GM10847 (cell line): ENCODE results near the gene DNM1.

Source experiments
- POLR2A ChIP-seq: IDR thresholded peaks from 2 replicates; pipeline ENCODE4 v1.6.1; 2011; ENCODE audit not compliant: insufficient read length; ENCODE audit errors: extremely low read depth

The DNM1 gene

GRCh38 chr9:128169492-128169891 is 33.7 kb upstream of the DNM1 start:
- TF ChIP-seq POLR2A = no peak

GRCh38 chr9:128169925-128170324 is 33.3 kb upstream of the DNM1 start:
- TF ChIP-seq POLR2A = no peak

- no peak for TF ChIP-seq POLR2A
Observed at GRCh38 chr9:128174062-128174461, 29.1 kb upstream of the DNM1 start.

GRCh38 chr9:128175102-128175563 is 28.0 kb upstream of the DNM1 start:
- TF ChIP-seq POLR2A = no peak

- no peak for TF ChIP-seq POLR2A
Observed at GRCh38 chr9:128175726-128176125, 27.5 kb upstream of the DNM1 start.

GRCh38 chr9:128178806-128179431 is 24.3 kb upstream of the DNM1 start:
- no peak for TF ChIP-seq POLR2A

DNA sequence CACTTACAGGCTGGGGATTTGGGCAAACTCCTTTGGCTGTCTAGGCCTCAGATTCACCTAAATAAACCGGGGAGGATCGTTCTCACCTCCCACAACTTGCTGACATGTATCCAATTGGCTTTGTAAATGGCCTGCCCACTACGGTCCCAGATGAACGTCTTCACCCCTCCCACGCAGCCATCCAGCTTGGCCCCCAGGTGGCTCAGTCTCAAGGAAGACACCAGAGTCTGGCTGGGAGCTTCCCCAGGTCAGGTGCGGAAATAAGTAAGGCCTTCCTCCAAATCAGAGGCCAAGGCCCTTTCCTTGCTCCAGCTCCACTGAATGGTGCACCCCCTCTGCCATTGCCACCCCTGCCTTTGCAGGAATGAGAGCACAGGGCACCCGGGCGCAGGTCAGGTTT is 23.2 kb upstream of the DNM1 start:
- TF ChIP-seq POLR2A = no peak

- no peak for TF ChIP-seq POLR2A
Observed at GRCh38 chr9:128180447-128180846, 22.7 kb upstream of the DNM1 start.

GRCh38 chr9:128182893-128183588 is 20.1 kb upstream of the DNM1 start:
- no peak for TF ChIP-seq POLR2A

DNA sequence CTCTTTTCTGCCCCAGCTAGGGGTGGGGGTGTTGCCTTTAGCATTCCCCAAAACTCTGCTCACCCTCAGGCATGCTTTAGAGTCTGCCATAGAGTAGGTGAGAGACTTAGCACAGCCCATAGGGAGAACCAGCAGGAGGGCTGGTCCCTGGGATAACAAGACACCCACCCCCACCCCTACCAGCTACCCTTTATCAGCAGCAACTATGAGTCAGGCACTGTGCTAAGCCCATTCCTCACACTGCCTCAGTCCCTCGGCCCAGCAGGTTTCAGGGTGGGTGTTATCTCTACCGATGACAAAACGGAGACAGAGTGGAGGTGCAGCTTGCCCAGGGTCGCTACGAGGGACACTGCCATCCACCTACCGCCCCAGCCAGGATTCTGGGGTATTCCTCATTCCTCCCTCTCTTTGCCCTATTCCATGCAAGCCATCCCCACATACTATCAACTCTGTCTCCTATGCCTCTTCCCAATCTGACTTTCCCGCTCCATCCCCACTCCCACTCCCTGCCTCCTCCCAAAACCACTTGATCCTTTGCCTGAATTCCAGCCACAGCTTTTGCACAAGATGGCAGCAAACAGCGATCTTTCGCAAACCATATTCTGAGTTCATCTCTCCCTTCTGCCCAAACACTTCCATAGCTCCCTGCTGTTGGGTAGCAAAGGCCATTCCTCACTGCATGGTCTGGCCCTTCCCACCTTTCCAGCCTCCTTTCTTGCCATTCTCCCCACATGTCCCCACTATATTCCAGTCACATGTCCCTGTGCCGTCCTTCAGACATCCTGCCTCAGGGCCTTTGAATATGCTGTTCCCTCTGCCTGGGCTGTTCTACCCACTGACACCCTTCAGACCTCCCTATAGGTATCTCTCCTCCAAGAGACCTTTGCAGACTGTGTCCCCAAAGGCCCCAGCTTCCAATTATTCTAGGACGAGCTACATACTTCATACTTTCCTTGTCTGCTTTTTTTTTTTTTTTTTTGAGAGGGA is 16.9 kb upstream of the DNM1 start:
- TF ChIP-seq POLR2A = no peak

GRCh38 chr9:128187361-128187760 is 15.8 kb upstream of the DNM1 start:
- no peak for TF ChIP-seq POLR2A

DNA sequence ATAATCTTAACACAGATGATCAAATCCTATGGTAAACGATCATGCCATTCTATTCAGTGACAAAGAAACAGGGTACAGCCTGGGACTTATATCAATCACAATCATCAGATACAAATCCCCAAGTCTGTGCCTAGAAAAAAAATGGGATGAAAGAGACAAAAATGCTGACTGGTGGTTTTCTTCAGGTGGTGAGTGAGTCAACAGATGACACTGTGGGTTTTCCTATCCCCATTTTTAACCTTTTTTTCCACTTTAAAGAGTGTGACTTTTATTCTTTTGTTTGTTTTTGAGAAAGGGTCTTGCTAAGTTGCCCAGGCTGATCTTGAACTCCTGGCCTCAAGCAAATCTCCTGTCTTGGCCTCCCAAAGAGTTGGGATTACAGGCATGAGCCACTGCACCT is 15.0 kb upstream of the DNM1 start:
- TF ChIP-seq POLR2A = no peak

- no peak for TF ChIP-seq POLR2A
Observed at GRCh38 chr9:128190013-128190412, 13.2 kb upstream of the DNM1 start.

DNA sequence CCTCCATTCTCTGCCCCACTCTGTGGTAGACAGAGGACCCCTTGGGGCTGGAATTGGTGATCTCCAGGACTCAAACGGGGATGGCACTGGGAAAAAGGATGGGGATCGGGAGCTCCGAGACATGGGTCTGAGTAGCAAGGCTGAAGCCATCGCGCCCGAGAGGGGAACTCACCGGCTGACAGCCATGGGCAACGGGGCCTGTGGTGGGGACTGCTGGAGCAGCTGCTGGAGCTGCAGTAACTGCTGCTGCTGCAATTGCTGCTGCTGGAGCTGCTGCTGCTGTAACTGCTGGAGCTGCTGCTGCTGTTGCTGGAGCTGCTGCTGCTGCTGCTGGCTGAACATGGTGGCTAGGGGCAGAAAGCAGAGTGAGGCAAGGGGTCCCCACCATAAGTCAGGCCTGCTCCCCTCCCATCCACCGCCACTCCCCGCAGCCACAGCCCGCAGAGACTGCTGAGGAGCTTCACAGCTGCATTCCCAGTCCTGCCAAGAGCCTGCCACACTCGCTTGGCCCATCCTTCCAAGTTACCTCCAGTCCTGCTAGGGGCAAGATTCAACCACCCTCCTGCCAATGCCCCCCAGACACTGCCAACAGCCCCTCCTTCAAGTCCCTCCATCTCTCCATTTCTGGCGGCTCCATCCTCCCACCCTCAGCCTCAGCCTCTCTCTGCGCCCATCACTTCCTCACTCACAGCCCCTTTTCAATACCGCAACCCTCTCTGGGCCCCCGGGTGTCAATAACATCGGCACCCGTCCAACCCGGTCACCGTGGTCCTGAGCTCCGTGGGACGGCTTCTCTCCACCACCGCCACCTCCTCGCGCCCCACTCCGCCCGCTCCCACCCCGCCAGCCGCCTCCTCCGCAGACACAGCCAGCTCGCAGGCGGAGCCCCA is 12.4 kb upstream of the DNM1 start:
- no peak for TF ChIP-seq POLR2A

GRCh38 chr9:128191406-128192046 is 11.7 kb upstream of the DNM1 start, which contains the start of gene CIZ1:
Gene CIZ1, minus strand, starts transcription at chr9:128191572. Its CDS starts 715 bp downstream, at chr9:128190857.
- TF ChIP-seq POLR2A = peak; percentile 86
